Osteoblast (primary cell): Measurements from ENCODE around the gene FUS. TPM values are rescaled to one million over a fixed set of nuclear protein-coding genes. Genes with fewer than 3 reads are reported as not detected.

Source experiments
- DNase-seq: peaks from one replicate; pipeline ENCODE4 v3.0.0; 2011; ENCODE audit warnings: low spot score, mixed read lengths; ENCODE audit not compliant: insufficient read length; ENCODE audit errors: missing footprints
- H2AFZ ChIP-seq: 2 replicates; pipeline ENCODE4 v1.6.0; 2011; ENCODE audit warnings: mild to moderate bottlenecking, low read length
- H3K27ac ChIP-seq: 2 replicates; pipeline ENCODE4 v1.5.1; 2011; ENCODE audit warnings: mild to moderate bottlenecking, low read depth, low read length, moderate library complexity
- H3K27me3 ChIP-seq: 2 replicates; pipeline ENCODE4 v1.6.0; 2012; ENCODE audit warnings: mild to moderate bottlenecking, control low read depth, inconsistent platforms, low read length, moderate library complexity; ENCODE audit not compliant: insufficient read depth
- H3K36me3 ChIP-seq: 2 replicates; pipeline ENCODE4 v1.5.1; 2011; ENCODE audit warnings: mild to moderate bottlenecking, low read length, control low read depth, moderate library complexity; ENCODE audit not compliant: insufficient read depth
- H3K4me1 ChIP-seq: 2 replicates; pipeline ENCODE4 v1.5.1; 2011; ENCODE audit warnings: mild to moderate bottlenecking, low read length, control low read depth, moderate library complexity; ENCODE audit not compliant: insufficient read depth
- H3K4me2 ChIP-seq: 2 replicates; pipeline ENCODE4 v1.6.0; 2011; ENCODE audit warnings: mild to moderate bottlenecking, low read length; ENCODE audit not compliant: insufficient read depth
- H3K4me3 ChIP-seq: fragments of 200-600 bp; sonication (generic); 3 replicates; pipeline ENCODE4 v1.5.1; 2012; ENCODE audit warnings: mild to moderate bottlenecking, low read length, inconsistent platforms; ENCODE audit not compliant: insufficient read depth
- H3K79me2 ChIP-seq: 2 replicates; pipeline ENCODE4 v1.6.0; 2012; ENCODE audit warnings: mild to moderate bottlenecking, low read length, control low read depth, inconsistent platforms; ENCODE audit not compliant: insufficient read depth
- H3K9me3 ChIP-seq: 2 replicates; pipeline ENCODE4 v1.5.1; 2011; ENCODE audit warnings: low read depth, low read length, control low read depth
- H4K20me1 ChIP-seq: 2 replicates; pipeline ENCODE4 v1.6.0; 2012; ENCODE audit warnings: mild to moderate bottlenecking, low read length, control low read depth; ENCODE audit not compliant: insufficient read depth
- total RNA-seq: library from RNA; depleted of rRNA; stranded (reverse); fragments of >200 nt; gene quantifications from 2 replicates; pipeline ENCODE4 v1.2.3, GENCODE V29; 2012
- TF ChIP-seq, protein P1 (sequence below): IDR thresholded peaks from 2 replicates; pipeline ENCODE4 v1.5.1; 2011; ENCODE audit warnings: mild to moderate bottlenecking, low read depth, low read length, moderate library complexity; ENCODE audit errors: extremely low read depth

The FUS gene
- total RNA-seq, 1 donor: 24.2 TPM

DNA sequence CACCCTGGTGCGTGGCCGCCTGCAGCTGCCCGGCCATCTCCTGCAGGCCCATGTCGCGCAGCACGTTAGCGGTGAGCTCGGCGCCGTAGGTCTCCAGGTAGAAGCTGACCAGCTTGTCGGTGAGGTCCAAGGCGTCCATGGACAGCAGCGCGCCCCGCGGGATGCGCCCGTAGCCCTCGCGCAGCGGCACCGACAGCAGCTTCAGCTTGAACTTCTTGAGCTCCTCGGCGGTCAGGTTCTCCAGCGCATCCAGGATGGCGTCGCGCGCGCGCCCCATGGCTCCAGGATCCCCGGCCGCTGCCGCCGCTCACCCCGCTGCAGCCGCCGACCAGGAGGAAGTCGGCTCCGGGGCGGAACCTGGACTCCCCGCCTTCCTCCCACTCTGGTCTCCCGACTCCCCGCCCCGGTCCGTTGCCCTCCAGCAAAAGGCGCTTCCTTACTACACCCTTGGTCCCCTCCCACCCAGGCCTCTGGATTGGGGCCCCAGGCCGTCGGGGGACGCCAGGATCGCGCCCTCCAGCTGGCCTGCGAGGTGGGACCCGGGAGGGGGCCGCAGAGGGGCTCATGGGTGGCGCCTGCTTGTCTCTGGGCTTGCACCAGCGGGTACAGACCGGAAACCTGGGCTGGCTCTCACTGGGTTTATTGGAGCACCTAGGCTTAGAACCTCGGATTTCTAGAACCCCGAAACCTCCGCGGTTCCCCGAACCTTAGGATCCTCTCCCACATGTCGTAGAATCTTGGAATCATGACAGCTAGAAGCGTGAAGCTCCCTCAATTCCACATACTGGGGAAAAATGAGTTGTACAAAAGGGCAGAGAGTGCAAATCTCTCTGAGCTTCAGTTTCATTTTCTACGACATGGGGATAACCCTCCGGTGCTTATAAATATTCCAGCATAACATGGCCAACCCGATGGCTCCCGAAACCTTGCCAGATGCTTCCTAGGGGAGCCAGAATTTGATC is 22.8 kb downstream of the FUS start, which contains the start of gene PYCARD:
Gene PYCARD, minus strand, starts transcription at position 347 of the 962 bp plus-strand sequence. Its CDS starts 70 bp downstream, at position 277.
- Histone ChIP-seq H3K36me3 (peaks cover 12% of the 10 kb centered on the region), H3K27me3 (peaks cover 5% of the 10 kb centered on the region), H3K4me1 (peaks cover 11% of the 10 kb centered on the region), H4K20me1 (peaks cover 7% of the 10 kb centered on the region), H3K4me2 (peak within 1 kb of the TSS; percentile 79), H3K9me3 (no peaks in the 10 kb centered on the region), H2AFZ (peak within 1 kb of the TSS; percentile 29), H3K27ac (no peak within 1 kb of the TSS), H3K4me3 (peak within 1 kb of the TSS; percentile 80), H3K79me2 (no peaks in the 10 kb centered on the region)
- DNase-seq: peak; percentile 94
- TF ChIP-seq, protein P1, sequence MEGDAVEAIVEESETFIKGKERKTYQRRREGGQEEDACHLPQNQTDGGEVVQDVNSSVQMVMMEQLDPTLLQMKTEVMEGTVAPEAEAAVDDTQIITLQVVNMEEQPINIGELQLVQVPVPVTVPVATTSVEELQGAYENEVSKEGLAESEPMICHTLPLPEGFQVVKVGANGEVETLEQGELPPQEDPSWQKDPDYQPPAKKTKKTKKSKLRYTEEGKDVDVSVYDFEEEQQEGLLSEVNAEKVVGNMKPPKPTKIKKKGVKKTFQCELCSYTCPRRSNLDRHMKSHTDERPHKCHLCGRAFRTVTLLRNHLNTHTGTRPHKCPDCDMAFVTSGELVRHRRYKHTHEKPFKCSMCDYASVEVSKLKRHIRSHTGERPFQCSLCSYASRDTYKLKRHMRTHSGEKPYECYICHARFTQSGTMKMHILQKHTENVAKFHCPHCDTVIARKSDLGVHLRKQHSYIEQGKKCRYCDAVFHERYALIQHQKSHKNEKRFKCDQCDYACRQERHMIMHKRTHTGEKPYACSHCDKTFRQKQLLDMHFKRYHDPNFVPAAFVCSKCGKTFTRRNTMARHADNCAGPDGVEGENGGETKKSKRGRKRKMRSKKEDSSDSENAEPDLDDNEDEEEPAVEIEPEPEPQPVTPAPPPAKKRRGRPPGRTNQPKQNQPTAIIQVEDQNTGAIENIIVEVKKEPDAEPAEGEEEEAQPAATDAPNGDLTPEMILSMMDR: no peak

DNA sequence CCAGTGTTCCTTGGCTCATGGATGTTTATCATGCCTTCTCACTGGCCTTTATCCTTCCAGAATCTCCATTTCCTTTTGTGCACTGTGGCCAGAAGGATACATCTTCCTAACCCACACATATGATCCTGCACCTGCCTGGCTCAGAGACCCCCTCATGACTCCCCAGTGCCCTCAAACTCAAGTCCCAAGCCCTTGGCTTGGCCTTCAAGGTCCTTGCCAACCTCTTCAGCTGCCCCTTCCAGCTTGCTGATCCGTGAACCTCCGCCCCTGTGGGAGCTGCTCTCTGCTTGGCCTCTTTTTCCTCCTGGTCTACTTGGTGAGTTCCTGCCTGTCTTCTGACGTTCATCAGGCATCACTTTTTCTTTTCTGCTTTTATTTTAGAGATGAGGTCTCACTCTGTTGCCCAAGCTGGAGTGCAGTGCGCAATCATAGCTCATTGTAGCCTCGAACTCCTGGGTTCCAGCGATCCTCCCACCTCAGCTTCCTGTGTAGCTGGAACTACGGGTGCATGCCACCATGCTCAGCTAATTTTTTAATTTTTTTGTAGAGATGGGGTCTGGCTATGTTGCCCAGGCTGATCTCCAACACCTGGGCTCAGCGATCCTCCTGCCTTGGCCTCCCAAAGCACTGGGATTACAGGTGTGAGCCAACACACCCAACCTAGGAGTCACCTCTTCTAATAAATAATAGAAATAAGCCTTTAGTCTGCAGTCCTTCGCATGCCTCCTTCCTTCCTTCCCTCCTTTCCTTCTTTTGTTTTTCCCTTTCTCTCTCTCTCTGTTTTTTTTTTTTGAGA is 25.1 kb downstream of the FUS start:
- Histone ChIP-seq H3K36me3 (peaks cover 3% of the 10 kb centered on the region), H3K4me1 (peaks cover 11% of the 10 kb centered on the region), H3K4me2 (no peak overlapping the region), H3K9me3 (no peaks in the 10 kb centered on the region), H3K4me3 (no peak overlapping the region), H3K27me3 (peaks cover 7% of the 10 kb centered on the region), H3K79me2 (no peaks in the 10 kb centered on the region), H2AFZ (no peak overlapping the region), H3K27ac (no peak overlapping the region), H4K20me1 (peaks cover 7% of the 10 kb centered on the region)
- TF ChIP-seq, protein P1: no peak
- peak; percentile 80 for DNase-seq

DNA sequence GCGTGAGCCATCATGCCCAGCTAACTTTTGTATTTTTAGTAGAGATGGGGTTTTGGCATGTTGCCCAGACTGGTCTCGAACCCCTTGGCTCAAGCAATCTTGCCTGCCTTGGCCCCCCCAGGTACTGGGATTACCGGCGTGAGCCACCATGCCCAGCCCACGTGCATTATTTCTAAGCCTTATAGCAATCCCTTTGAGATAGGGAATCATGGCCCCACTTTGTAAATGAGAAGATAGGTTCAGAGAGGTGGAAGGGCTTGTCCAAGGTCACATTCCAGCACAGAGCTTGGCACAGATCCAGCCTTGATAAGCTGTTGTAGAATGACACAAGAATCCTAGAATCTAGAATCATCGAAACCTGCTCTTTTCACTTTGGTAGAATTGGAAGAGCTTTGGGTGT is 26.8 kb downstream of the FUS start:
- H2AFZ ChIP-seq: no peak overlapping the region
- no peaks in the 10 kb centered on the region for H3K36me3 ChIP-seq
- no peak overlapping the region for H3K4me3 ChIP-seq
- H3K9me3 ChIP-seq: no peaks in the 10 kb centered on the region
- H3K79me2 ChIP-seq: no peaks in the 10 kb centered on the region
- no peak for DNase-seq
- H3K27me3 ChIP-seq: peaks cover 8% of the 10 kb centered on the region
- TF ChIP-seq, protein P1: no peak
- H3K4me2 ChIP-seq: no peak overlapping the region
- H4K20me1 ChIP-seq: no peaks in the 10 kb centered on the region
- H3K4me1 ChIP-seq: peaks cover 6% of the 10 kb centered on the region
- H3K27ac ChIP-seq: no peak overlapping the region
